MCF 10A (cell line): Measurements from ENCODE around the gene CPLX4. TPM values are rescaled to one million over a fixed set of nuclear protein-coding genes. Genes with fewer than 3 reads are reported as not detected.

Experiments used
- BruUV-seq: library from RNA; stranded (reverse); fragments of 400-500 nt; replicated peaks from 2 replicates; lab custom pipeline; 2021; lab: Mats Ljungman, UMichigan
- CTCF ChIA-PET: fragments of 300-600 bp; sonication (Branson Sonifier 250); formaldehyde crosslinking; extraction: SDS; loops from one replicate; lab custom pipeline; 2021; ENCODE audit warnings: antibody characterized with exemption, inconsistent platforms; lab: Yijun Ruan, JAX
- POLR2A ChIA-PET: fragments of 300-600, 350-650 bp; sonication (Branson Sonifier 250); formaldehyde crosslinking; extraction: SDS; loops from one replicate; lab custom pipeline; 2020; ENCODE audit warnings: antibody characterized with exemption, inconsistent platforms; lab: Yijun Ruan, JAX
- DNase-seq: peaks from one replicate; pipeline ENCODE4 v3.0.0-alpha.2; 2018; ENCODE audit not compliant: unreplicated experiment
- H3K27ac Mint-ChIP-seq: one replicate; pipeline ENCODE4 v1.8.0; 2022; ENCODE audit warnings: mild to moderate bottlenecking, low read depth, mixed read lengths; ENCODE audit not compliant: unreplicated experiment
- H3K27me3 Mint-ChIP-seq: one replicate; pipeline ENCODE4 v1.8.0; 2022; ENCODE audit warnings: mixed read lengths; ENCODE audit not compliant: insufficient read depth, unreplicated experiment
- H3K36me3 Mint-ChIP-seq: one replicate; pipeline ENCODE4 v1.8.0; 2022; ENCODE audit warnings: mild to moderate bottlenecking, moderate library complexity, mixed read lengths; ENCODE audit not compliant: insufficient read depth, unreplicated experiment
- H3K4me1 Mint-ChIP-seq: one replicate; pipeline ENCODE4 v1.8.0; 2022; ENCODE audit warnings: mixed read lengths; ENCODE audit not compliant: insufficient read depth, unreplicated experiment
- H3K4me3 Mint-ChIP-seq: one replicate; pipeline ENCODE4 v1.8.0; 2022; ENCODE audit warnings: mild to moderate bottlenecking, moderate library complexity, mixed read lengths; ENCODE audit not compliant: unreplicated experiment
- H3K9me3 Mint-ChIP-seq: one replicate; pipeline ENCODE4 v1.8.0; 2022; ENCODE audit warnings: mixed read lengths; ENCODE audit not compliant: unreplicated experiment
- intact Hi-C: fragments of 100-400 bp; cut with micrococcal nuclease; formaldehyde crosslinking; loops from 2 replicates; pipeline ENCODE4 v1.14.1; 2022
- total RNA-seq: library from RNA; stranded (reverse); gene quantifications from 2 replicates; pipeline ENCODE4 v1.2.3, GENCODE V29; 2022
- TF ChIP-seq, protein P1 (sequence below): fragments of 200-600 bp; IDR thresholded peaks from one replicate; pipeline ENCODE4 v1.8.0; 2022; ENCODE audit warnings: antibody characterized with exemption, mild to moderate bottlenecking; ENCODE audit not compliant: unreplicated experiment

The CPLX4 gene
- total RNA-seq, 1 experiment from 2014 or later: not detected

GRCh38 chr18:59305295-59305694 lies 13.2 kb downstream of the CPLX4 start:
- DNase-seq: no peak
- POLR2A ChIA-PET: interaction anchor here (1.0 to 1.3 kb wide), 2 partner anchors 15 to 97 kb away, joined by 3 to 7 read pairs; no protein-coding TSS in a partner anchor
- CTCF ChIA-PET: interaction anchor here (1.0 kb wide), 1 partner anchor 97 kb away, joined by 5 read pairs; no protein-coding TSS in a partner anchor
- H3K9me3 Mint-ChIP-seq: no peaks in the 10 kb centered on the region
- no peaks in the 10 kb centered on the region for H3K36me3 Mint-ChIP-seq
- BruUV-seq: no TSS peak
- peaks cover 30% of the 10 kb centered on the region for H3K27me3 Mint-ChIP-seq
- no peak overlapping the region for H3K4me3 Mint-ChIP-seq
- TF ChIP-seq, protein P1, sequence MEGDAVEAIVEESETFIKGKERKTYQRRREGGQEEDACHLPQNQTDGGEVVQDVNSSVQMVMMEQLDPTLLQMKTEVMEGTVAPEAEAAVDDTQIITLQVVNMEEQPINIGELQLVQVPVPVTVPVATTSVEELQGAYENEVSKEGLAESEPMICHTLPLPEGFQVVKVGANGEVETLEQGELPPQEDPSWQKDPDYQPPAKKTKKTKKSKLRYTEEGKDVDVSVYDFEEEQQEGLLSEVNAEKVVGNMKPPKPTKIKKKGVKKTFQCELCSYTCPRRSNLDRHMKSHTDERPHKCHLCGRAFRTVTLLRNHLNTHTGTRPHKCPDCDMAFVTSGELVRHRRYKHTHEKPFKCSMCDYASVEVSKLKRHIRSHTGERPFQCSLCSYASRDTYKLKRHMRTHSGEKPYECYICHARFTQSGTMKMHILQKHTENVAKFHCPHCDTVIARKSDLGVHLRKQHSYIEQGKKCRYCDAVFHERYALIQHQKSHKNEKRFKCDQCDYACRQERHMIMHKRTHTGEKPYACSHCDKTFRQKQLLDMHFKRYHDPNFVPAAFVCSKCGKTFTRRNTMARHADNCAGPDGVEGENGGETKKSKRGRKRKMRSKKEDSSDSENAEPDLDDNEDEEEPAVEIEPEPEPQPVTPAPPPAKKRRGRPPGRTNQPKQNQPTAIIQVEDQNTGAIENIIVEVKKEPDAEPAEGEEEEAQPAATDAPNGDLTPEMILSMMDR: no peak
- intact Hi-C loops: loop anchor here (10.0 kb wide), 1 partner anchor 220 kb away; no protein-coding TSS in a partner anchor
- no peak overlapping the region for H3K27ac Mint-ChIP-seq
- no peaks in the 10 kb centered on the region for H3K4me1 Mint-ChIP-seq

GRCh38 chr18:59303656-59304195 lies 14.7 kb downstream of the CPLX4 start:
- BruUV-seq: no TSS peak
- Mint-ChIP-seq H3K36me3 (no peaks in the 10 kb centered on the region), H3K9me3 (no peaks in the 10 kb centered on the region), H3K27me3 (peaks cover 30% of the 10 kb centered on the region), H3K4me1 (no peaks in the 10 kb centered on the region), H3K4me3 (no peak overlapping the region), H3K27ac (no peak overlapping the region)
- POLR2A ChIA-PET: interaction anchor here (1.0 kb wide), 1 partner anchor 10 kb away, joined by 4 read pairs; no protein-coding TSS in a partner anchor
- intact Hi-C loops: loop anchor here (10.0 kb wide), 1 partner anchor 219 kb away; no protein-coding TSS in a partner anchor
- no peak for DNase-seq
- CTCF ChIA-PET: interaction anchor here (0.6 to 2.3 kb wide), 7 partner anchors 11 to 554 kb away, joined by 3 to 15 read pairs (median 3); no protein-coding TSS in a partner anchor
- TF ChIP-seq, protein P1: no peak

- Mint-ChIP-seq H3K27me3 (peaks cover 30% of the 10 kb centered on the region), H3K27ac (no peak overlapping the region), H3K4me1 (no peaks in the 10 kb centered on the region), H3K9me3 (no peaks in the 10 kb centered on the region), H3K36me3 (no peaks in the 10 kb centered on the region), H3K4me3 (no peak overlapping the region)
- TF ChIP-seq, protein P1: no peak
- ChIA-PET POLR2A (no interaction called here), CTCF (interaction anchor here (0.6 to 2.3 kb wide), 6 partner anchors 54 to 948 kb away, joined by 3 to 15 read pairs (median 4); no protein-coding TSS in a partner anchor)
- no TSS peak for BruUV-seq
- intact Hi-C loops: loop anchor here (10.0 kb wide), 1 partner anchor 218 kb away; no protein-coding TSS in a partner anchor
- no peak for DNase-seq
Measured at GRCh38 chr18:59303006-59303405, 15.4 kb downstream of the CPLX4 start.

- CTCF ChIA-PET: interaction anchor here (0.9 to 2.3 kb wide), 2 partner anchors 101 to 218 kb away, joined by 3 to 15 read pairs; no protein-coding TSS in a partner anchor
Measured at GRCh38 chr18:59301929-59302328, 16.5 kb downstream of the CPLX4 start.

More at GRCh38 chr18:59301929-59302328, 16.5 kb downstream of the CPLX4 start:
- no peak for DNase-seq
- H3K27ac Mint-ChIP-seq: no peak overlapping the region
- intact Hi-C loops: loop anchor here (10.0 kb wide), 1 partner anchor 217 kb away; no protein-coding TSS in a partner anchor
- no peak overlapping the region for H3K4me3 Mint-ChIP-seq
- POLR2A ChIA-PET: interaction anchor here (0.6 to 0.9 kb wide), 2 partner anchors 37 to 57 kb away, joined by 3 read pairs; partner anchors contain the start of gene LMAN1
- peaks cover 25% of the 10 kb centered on the region for H3K27me3 Mint-ChIP-seq
- H3K9me3 Mint-ChIP-seq: no peaks in the 10 kb centered on the region
- no peaks in the 10 kb centered on the region for H3K4me1 Mint-ChIP-seq
- TF ChIP-seq, protein P1: no peak
- no TSS peak for BruUV-seq
- no peaks in the 10 kb centered on the region for H3K36me3 Mint-ChIP-seq
